ENCODE measurements around the gene CEP85. TPM values are rescaled to one million over a fixed set of nuclear protein-coding genes. Genes with fewer than 3 reads are reported as not detected.

Gene CEP85
- total RNA-seq, 1 donor from 2014 or later, result 10.3 TPM

GRCh38 chr1:26189751-26190275 is 44.2 kb upstream of the CEP85 start:
- H3K4me3 ChIP-seq, result no peak overlapping the region
- H3K27me3 ChIP-seq, result no peaks in the 10 kb centered on the region
- no peak for TF ChIP-seq CTCF (IDR thresholded peaks at IDR 0.05)
- H3K4me1 ChIP-seq, result no peaks in the 10 kb centered on the region
- no peaks in the 10 kb centered on the region for H3K36me3 ChIP-seq
- no peak for DNase-seq
- H3K9me3 ChIP-seq, result no peaks in the 10 kb centered on the region
- intact Hi-C loops (cut with DNase I), result no loop called here
- no peak for ATAC-seq
- no peak overlapping the region for H3K27ac ChIP-seq

GRCh38 chr1:26190373-26190987 is 43.5 kb upstream of the CEP85 start, which contains the start of gene CATSPER4:
Gene CATSPER4, plus strand, starts transcription at chr1:26190602. Its CDS starts 26 bp downstream, at chr1:26190628.
- no peaks in the 10 kb centered on the region for H3K4me1 ChIP-seq
- no peak within 1 kb of the TSS for H3K27ac ChIP-seq
- H3K4me3 ChIP-seq, result no peak within 1 kb of the TSS
- no peak for TF ChIP-seq CTCF (IDR thresholded peaks at IDR 0.05)
- intact Hi-C loops (cut with DNase I), result no loop called here
- DNase-seq (no peak), ATAC-seq (peak; percentile 19)
- H3K9me3 ChIP-seq, result no peaks in the 10 kb centered on the region
- no peaks in the 10 kb centered on the region for H3K27me3 ChIP-seq
- no peaks in the 10 kb centered on the region for H3K36me3 ChIP-seq

- DNase-seq, result no peak
- Histone ChIP-seq H3K4me1 (no peaks in the 10 kb centered on the region), H3K36me3 (no peaks in the 10 kb centered on the region), H3K27ac (no peak overlapping the region), H3K27me3 (no peaks in the 10 kb centered on the region), H3K9me3 (no peaks in the 10 kb centered on the region), H3K4me3 (no peak overlapping the region)
- intact Hi-C loops (cut with DNase I), result no loop called here
- no peak for ATAC-seq
- TF ChIP-seq CTCF (IDR thresholded peaks at IDR 0.05), result no peak
Observed at GRCh38 chr1:26191739-26192138, 42.3 kb upstream of the CEP85 start.

GRCh38 chr1:26195805-26196204 is 38.2 kb upstream of the CEP85 start:
- H3K36me3 ChIP-seq, result no peaks in the 10 kb centered on the region
- no peak overlapping the region for H3K27ac ChIP-seq
- no peaks in the 10 kb centered on the region for H3K27me3 ChIP-seq
- DNase-seq, result no peak
- H3K4me1 ChIP-seq, result no peaks in the 10 kb centered on the region
- ATAC-seq, result no peak
- intact Hi-C loops (cut with DNase I), result no loop called here
- H3K4me3 ChIP-seq, result no peak overlapping the region
- no peak for TF ChIP-seq CTCF (IDR thresholded peaks at IDR 0.05)
- no peaks in the 10 kb centered on the region for H3K9me3 ChIP-seq

- H3K4me3 ChIP-seq, result no peak overlapping the region
- no peak for TF ChIP-seq CTCF (IDR thresholded peaks at IDR 0.05)
- no peaks in the 10 kb centered on the region for H3K9me3 ChIP-seq
- DNase-seq (no peak), ATAC-seq (no peak)
- intact Hi-C loops (cut with DNase I), result no loop called here
- no peak overlapping the region for H3K27ac ChIP-seq
- no peaks in the 10 kb centered on the region for H3K4me1 ChIP-seq
- H3K36me3 ChIP-seq, result no peaks in the 10 kb centered on the region
- no peaks in the 10 kb centered on the region for H3K27me3 ChIP-seq
Observed at GRCh38 chr1:26197301-26197700, 36.7 kb upstream of the CEP85 start.

All from upper lobe of right lung (tissue), 1 donor.